AML-193 (cell line): ENCODE measurements around the gene DLL4.
"Not testable (repeated sequence)": the region's sequence is repeated elsewhere in the genome, so short reads cannot be mapped to it uniquely, and the experiment has no call there.

Experiments
- DNase-seq, 2 experiments: peaks; one replicate each; lab custom pipeline; 2025; lab: John Stamatoyannopoulos, UW

The DLL4 gene

GRCh38 chr15:40941528-40942336 lies 12.6 kb downstream of the DLL4 start:
- peak; percentile 72 to 74 for DNase-seq

- peak; percentile 48 to 58 for DNase-seq
Measured at GRCh38 chr15:40942337-40942854, 13.3 kb downstream of the DLL4 start.

- DNase-seq: no peak
Measured at GRCh38 chr15:40942878-40943277, 13.7 kb downstream of the DLL4 start.

- DNase-seq: no peak
Measured at GRCh38 chr15:40943764-40944365, 14.7 kb downstream of the DLL4 start.

- no peak for DNase-seq
Measured at GRCh38 chr15:40944510-40945296, 15.6 kb downstream of the DLL4 start.

- DNase-seq: no peak
Measured at GRCh38 chr15:40948706-40949473, 19.8 kb downstream of the DLL4 start.

- no peak for DNase-seq
Measured at GRCh38 chr15:40949756-40950207, 20.6 kb downstream of the DLL4 start.

- DNase-seq: no peak
Measured at GRCh38 chr15:40951764-40952163, 22.6 kb downstream of the DLL4 start.

GRCh38 chr15:40952301-40952900 lies 23.3 kb downstream of the DLL4 start:
- DNase-seq: no peak

GRCh38 chr15:40952901-40953712 lies 24.0 kb downstream of the DLL4 start, which contains the start of gene CHAC1:
TSS of gene CHAC1 (plus strand) at chr15:40953471. CDS start at chr15:40953584, 113 bp downstream.
- peak; percentile 66 to 67 for DNase-seq

- no peak for DNase-seq
Measured at GRCh38 chr15:40953713-40954074, 24.6 kb downstream of the DLL4 start.

- not testable (repeated sequence) for DNase-seq
Measured at GRCh38 chr15:40954158-40954848, 25.2 kb downstream of the DLL4 start.

GRCh38 chr15:40955141-40955903 lies 26.2 kb downstream of the DLL4 start:
- DNase-seq: no peak

- DNase-seq: no peak
Measured at GRCh38 chr15:40955930-40956540, 26.9 kb downstream of the DLL4 start.

GRCh38 chr15:40956541-40956982 lies 27.4 kb downstream of the DLL4 start:
- no peak for DNase-seq

- DNase-seq: no peak
Measured at GRCh38 chr15:40957041-40957555, 28.0 kb downstream of the DLL4 start.

- no peak for DNase-seq
Measured at GRCh38 chr15:40957581-40958051, 28.5 kb downstream of the DLL4 start.

GRCh38 chr15:40958146-40958545 lies 29.0 kb downstream of the DLL4 start:
- no peak for DNase-seq
